Renal cortex interstitium (tissue), 15 donors: ENCODE results near the gene HSBP1L1. TPM values are rescaled to one million over a fixed set of nuclear protein-coding genes. Genes with fewer than 3 reads are reported as not detected.
A peak's percentile ranks its signal among the peaks of the same experiment; 100 is the strongest.

Experiments used
- DNase-seq, 11 donors: peaks; one replicate each; pipeline ENCODE4 v3.0.0-alpha.2; 2013; ENCODE audit warnings: low read depth in 9 of 11, low spot score in 4 of 11; ENCODE audit errors: extremely low read depth in 1 of 11
- long read RNA-seq, 16 experiments: transcript quantifications; one replicate each; lab custom pipeline, GENCODE V29; 2026
- polyA plus RNA-seq, 3 donors: library from polyadenylated mRNA; unstranded; fragments of 120-200 nt; gene quantifications; one replicate each; pipeline ENCODE4 v1.2.1, GENCODE V29; 2013; ENCODE audit not compliant: insufficient read length in 3 of 3

Gene HSBP1L1
- polyA plus RNA-seq = 10 to 100 TPM; 17.2 to 29.2 (median 22.2) TPM
- long read RNA-seq, donor 1, transcript HSBP1L1-204 (1 exons, 775 nt) = major isoform, 10 of 15 reads
- long read RNA-seq, donor 1, partial matches to known transcripts = 0 of 15 reads
- long read RNA-seq, donor 1, other reads (novel, unspliced or antisense) = 0 of 15 reads
- long read RNA-seq, donor 2, transcript HSBP1L1-204 (1 exons, 775 nt) = major isoform, 12 of 19 reads
- long read RNA-seq, donor 2, partial matches to known transcripts = 0 of 19 reads
- long read RNA-seq, donor 2, other reads (novel, unspliced or antisense) = 0 of 19 reads
- long read RNA-seq, donor 3, transcript HSBP1L1-204 (1 exons, 775 nt) = major isoform, 20 of 32 reads
- long read RNA-seq, donor 3, transcript HSBP1L1-201 (4 exons, 771 nt) = minor isoform, 9 of 32 reads
- long read RNA-seq, donor 3, partial matches to known transcripts = 0 of 32 reads
- long read RNA-seq, donor 3, other reads (novel, unspliced or antisense) = 0 of 32 reads
- long read RNA-seq, donor 4, transcript HSBP1L1-204 (1 exons, 775 nt) = major isoform, 21 of 165 reads
- long read RNA-seq, donor 4, partial matches to known transcripts = 19 of 165 reads
- long read RNA-seq, donor 4, other reads (novel, unspliced or antisense) = 121 of 165 reads
- long read RNA-seq, donor 5 = 0 reads
- long read RNA-seq, donor 6, transcript HSBP1L1-204 (1 exons, 775 nt) = major isoform, 16 of 141 reads
- long read RNA-seq, donor 6, transcript HSBP1L1-201 (4 exons, 771 nt) = minor isoform, 8 of 141 reads
- long read RNA-seq, donor 6, partial matches to known transcripts = 14 of 141 reads
- long read RNA-seq, donor 6, other reads (novel, unspliced or antisense) = 100 of 141 reads
- long read RNA-seq, donor 7, transcript HSBP1L1-201 (4 exons, 771 nt) = minor isoform, 7 of 226 reads
- long read RNA-seq, donor 7, transcript HSBP1L1-204 (1 exons, 775 nt) = major isoform, 21 of 226 reads
- long read RNA-seq, donor 7, partial matches to known transcripts = 174 of 226 reads
- long read RNA-seq, donor 7, other reads (novel, unspliced or antisense) = 22 of 226 reads
- long read RNA-seq, donor 8 = 0 reads
- long read RNA-seq, donor 9, transcript HSBP1L1-204 (1 exons, 775 nt) = major isoform, 6 of 9 reads
- long read RNA-seq, donor 9, partial matches to known transcripts = 0 of 9 reads
- long read RNA-seq, donor 9, other reads (novel, unspliced or antisense) = 0 of 9 reads
- long read RNA-seq, donor 10, transcript HSBP1L1-201 (4 exons, 771 nt) = minor isoform, 7 of 21 reads
- long read RNA-seq, donor 10, transcript HSBP1L1-204 (1 exons, 775 nt) = major isoform, 13 of 21 reads
- long read RNA-seq, donor 10, partial matches to known transcripts = 0 of 21 reads
- long read RNA-seq, donor 10, other reads (novel, unspliced or antisense) = 0 of 21 reads
- long read RNA-seq, donor 11, transcript HSBP1L1-204 (1 exons, 775 nt) = major isoform, 5 of 92 reads
- long read RNA-seq, donor 11, partial matches to known transcripts = 70 of 92 reads
- long read RNA-seq, donor 11, other reads (novel, unspliced or antisense) = 12 of 92 reads
- long read RNA-seq, donor 12, transcript HSBP1L1-201 (4 exons, 771 nt) = minor isoform, 5 of 25 reads
- long read RNA-seq, donor 12, transcript HSBP1L1-204 (1 exons, 775 nt) = major isoform, 18 of 25 reads
- long read RNA-seq, donor 12, partial matches to known transcripts = 0 of 25 reads
- long read RNA-seq, donor 12, other reads (novel, unspliced or antisense) = 0 of 25 reads
- long read RNA-seq, donor 13 = 0 reads
- long read RNA-seq, donor 14, transcript HSBP1L1-204 (1 exons, 775 nt) = major isoform, 16 of 208 reads
- long read RNA-seq, donor 14, partial matches to known transcripts = 167 of 208 reads
- long read RNA-seq, donor 14, other reads (novel, unspliced or antisense) = 20 of 208 reads
- long read RNA-seq, donor 15, transcript HSBP1L1-204 (1 exons, 775 nt) = major isoform, 6 of 12 reads
- long read RNA-seq, donor 15, partial matches to known transcripts = 0 of 12 reads
- long read RNA-seq, donor 15, other reads (novel, unspliced or antisense) = 0 of 12 reads
- long read RNA-seq, donor 16, transcript HSBP1L1-202 (2 exons, 1,057 nt) = minor isoform, 5 of 66 reads
- long read RNA-seq, donor 16, transcript HSBP1L1-201 (4 exons, 771 nt) = minor isoform, 14 of 66 reads
- long read RNA-seq, donor 16, transcript HSBP1L1-204 (1 exons, 775 nt) = major isoform, 34 of 66 reads
- long read RNA-seq, donor 16, partial matches to known transcripts = 0 of 66 reads
- long read RNA-seq, donor 16, other reads (novel, unspliced or antisense) = 12 of 66 reads

DNA sequence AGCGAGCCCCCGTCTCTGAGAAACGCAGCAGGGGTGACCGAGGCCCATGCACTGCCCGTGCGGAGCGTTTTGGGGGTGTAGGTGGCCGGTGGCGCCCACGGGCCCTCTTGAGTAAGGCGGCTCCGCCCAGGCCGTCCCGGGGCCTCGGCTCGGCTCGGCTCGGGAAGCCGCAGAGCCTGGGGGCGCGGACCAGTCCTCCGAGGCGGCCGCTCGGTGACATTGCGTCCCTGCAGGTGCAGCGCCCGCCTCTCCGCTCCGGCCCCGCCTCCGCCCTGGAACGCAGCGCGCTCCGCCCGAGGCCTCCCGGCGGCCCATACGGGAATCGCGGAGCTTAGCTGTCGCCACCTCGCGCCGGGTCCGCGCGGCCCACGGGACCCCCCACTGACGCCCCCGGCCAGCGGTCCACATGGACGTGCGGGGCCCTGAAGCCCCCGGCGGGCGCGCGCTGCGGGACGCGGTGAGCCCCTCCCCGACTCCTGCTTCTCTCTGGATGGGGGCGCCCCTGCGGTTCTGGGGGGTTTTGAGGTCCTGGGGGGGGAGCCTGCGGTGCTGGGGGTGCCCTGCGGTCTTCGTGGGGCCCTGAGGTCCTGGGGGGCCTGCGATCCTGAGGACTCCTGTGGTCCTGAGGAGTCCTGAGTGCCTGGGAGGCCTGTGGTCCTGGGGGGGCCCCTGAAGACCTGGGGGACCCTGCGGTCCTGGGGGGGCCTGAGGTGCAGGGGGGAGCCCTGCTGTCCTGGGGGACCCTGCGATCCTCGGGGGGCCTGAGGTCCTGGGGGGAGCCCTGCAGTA is at the start of gene HSBP1L1:
Gene HSBP1L1, plus strand, starts transcription at position 314 of the 789 bp plus-strand sequence. Its CDS starts 93 bp downstream, at position 407.
- DNase-seq = peak in 6 of 11 donors; percentile 44 to 57 (median 49)

GRCh38 chr18:79915161-79916127 is 49.0 kb upstream of the HSBP1L1 start:
- no peak for DNase-seq

DNA sequence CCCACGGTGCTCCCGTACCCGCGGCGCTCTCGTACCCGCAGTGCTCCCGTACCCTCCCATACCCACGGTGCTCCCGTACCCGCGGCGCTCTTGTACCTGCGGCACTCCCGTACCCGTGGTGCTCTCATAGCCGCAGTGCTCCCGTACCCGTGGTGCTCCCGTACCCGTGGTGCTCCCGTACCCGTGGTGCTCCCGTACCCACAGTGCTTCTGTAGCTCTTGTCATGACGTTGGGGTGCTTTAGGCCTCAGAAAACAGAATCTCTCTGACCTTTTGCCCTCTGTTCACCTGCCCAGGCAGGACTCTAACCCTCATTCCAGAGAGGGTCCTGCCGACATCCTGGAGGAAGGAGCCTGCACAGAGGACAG is 48.3 kb upstream of the HSBP1L1 start:
- DNase-seq = no peak

- no peak for DNase-seq
These were observed 47.8 kb upstream of the HSBP1L1 start for GRCh38 chr18:79916546-79917168.

DNA sequence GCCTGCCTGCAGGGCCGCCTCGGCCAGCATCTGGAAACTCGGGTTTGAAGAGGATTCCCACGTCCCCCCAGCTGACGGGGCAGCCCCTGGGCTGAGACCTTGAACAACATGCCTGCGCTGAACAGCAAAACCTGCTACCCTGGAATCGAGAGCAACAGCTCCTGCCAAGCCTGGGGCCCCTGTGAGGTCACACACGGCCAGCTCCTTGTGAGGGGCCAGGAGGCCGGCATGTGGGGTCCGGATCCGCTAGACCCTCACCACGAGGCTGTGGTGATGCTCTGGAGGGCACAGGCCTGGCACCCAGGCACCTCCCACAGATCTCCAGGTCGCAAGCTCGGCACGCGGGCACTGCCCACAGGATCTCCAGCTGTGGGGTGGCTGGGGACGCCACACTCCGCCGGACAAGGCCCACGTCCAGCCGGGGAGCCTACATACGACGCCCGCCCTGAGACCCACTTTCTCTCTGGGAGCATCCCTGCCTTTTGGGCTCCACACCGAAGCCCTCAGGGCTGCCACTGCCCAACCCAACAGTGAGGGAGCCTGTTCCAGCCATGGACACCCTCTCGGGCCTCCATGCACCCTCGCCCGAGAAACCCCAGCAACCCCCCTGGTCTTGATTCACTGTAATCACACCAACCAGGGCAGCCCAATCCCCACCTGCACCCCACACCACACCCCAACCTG is 47.1 kb upstream of the HSBP1L1 start:
- DNase-seq = no peak

DNA sequence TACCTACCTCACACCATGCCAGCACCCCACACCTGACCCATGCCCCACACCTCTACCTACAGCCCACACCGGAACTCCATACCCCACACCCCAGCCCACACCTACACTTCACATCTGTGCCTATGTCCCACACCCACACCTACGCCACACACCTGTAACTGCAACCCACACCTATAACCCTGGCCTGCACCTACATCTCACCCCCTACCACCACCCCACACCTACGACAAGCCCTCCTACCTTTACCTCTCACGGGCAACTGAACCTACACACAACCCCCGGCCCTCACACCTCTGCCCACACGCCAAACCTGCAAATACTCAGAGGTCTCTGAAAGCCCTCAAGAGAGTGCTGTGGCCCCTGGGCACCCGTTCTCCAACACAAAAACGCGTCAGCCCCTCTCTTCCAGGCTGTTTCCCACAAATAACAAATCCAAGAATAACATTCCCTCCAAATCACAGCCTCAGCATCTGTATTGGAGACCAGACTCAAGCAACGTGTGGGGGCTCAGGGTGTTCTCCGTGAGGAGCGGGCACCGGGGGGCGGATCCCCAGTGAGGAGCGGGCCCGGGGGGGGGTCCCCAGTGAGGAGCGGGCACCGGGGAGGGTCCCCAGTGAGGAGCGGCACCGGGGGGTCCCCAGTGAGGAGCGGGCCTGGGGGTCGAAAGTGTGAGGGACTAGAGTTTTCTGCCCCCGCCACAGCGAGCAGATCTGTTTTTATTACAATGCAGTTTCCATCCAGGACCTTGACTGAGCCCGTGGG is 46.4 kb upstream of the HSBP1L1 start:
- no peak for DNase-seq

GRCh38 chr18:79918615-79919011 is 45.8 kb upstream of the HSBP1L1 start:
- no peak for DNase-seq

DNA sequence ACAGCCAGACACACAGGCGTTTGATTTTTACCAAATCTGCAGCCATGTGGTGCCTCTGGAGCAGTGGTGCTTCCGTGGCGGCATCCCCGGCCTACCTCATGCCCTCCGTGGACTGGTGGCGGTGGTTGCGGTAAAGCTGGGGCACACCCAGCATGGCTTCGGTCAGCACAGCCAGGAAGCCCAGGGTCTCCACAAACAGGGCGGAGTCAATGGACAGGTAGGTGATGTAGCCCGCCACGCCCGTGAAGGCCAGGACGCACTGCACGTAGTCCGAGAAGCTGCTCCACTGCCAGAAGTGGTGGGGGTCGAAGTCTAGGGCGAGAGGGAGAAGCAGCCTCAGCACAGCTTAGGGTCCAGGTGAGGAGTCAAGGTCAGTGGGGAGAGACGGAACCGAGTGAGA is 45.4 kb upstream of the HSBP1L1 start:
- DNase-seq = no peak

DNA sequence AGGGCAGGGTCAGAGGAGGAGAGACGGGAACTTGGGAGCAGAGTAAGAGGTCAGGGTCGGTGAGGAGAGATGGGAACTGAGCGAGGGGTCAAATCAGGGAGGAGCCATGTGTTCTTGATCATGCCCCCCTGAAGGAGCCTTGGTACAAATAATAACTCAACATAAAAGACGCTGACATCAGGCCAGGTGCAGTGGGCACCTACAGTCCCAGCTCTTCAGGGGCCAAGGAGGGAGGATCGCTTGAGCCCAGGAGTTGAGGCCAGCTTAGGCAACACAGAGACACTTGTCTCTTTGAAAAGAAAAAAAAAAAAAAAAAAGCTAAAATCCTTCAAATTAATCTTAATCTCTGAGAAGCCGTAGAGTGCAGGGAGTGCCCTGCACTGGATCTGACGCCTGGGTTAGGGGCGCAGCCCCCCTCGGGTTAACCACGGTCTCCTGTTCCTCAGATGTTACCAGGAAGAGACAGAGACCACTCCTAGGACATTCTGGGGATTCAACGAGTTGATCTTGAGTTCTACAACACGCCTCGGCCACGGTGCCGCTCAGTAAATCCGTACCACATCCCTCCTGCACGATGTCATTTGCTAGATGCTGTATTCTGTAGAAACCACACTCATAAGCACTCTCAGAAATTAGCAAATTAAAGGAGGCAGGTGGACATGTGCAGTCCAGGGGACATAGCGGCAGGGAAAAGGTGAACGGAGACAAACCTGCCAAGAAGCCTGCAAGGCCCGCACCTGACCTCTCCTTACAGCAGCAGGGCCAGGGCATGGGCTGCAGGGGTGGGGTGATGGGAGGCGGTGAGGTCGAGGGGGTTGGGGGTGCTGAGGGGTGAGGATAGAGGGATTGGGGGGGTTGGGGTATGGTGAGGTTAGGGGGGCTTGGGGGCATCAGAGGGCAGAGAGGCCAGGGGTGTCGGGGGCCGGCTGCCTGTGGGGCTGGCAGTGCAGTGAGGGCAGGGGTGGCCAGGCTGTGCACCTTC is 42.2 kb upstream of the HSBP1L1 start:
- DNase-seq = no peak

GRCh38 chr18:79922971-79923411 is 41.5 kb upstream of the HSBP1L1 start:
- no peak for DNase-seq

- no peak for DNase-seq
These were observed 40.4 kb upstream of the HSBP1L1 start for GRCh38 chr18:79923896-79924585.
